Chondrocyte (in vitro differentiated cells): ENCODE data around the gene L3MBTL4. TPM values are rescaled to one million over a fixed set of nuclear protein-coding genes. Genes with fewer than 3 reads are reported as not detected.
A peak's percentile ranks its signal among the peaks of the same experiment; 100 is the strongest.

ENCODE experiments used
- DNase-seq: peaks from one replicate; pipeline ENCODE4 v3.0.0; 2021; ENCODE audit warnings: mixed read lengths, low spot score
- H3K27ac Mint-ChIP-seq: one replicate; pipeline ENCODE4 v1.8.0; 2021; ENCODE audit warnings: mild to moderate bottlenecking, moderate library complexity, mixed read lengths; ENCODE audit not compliant: unreplicated experiment
- H3K27me3 Mint-ChIP-seq: 2 replicates; pipeline ENCODE4 v1.8.0; 2021; ENCODE audit warnings: low read depth, mixed read lengths
- H3K36me3 Mint-ChIP-seq: 2 replicates; pipeline ENCODE4 v1.8.0; 2021; ENCODE audit warnings: low read depth, mixed read lengths
- H3K4me1 Mint-ChIP-seq: 2 replicates; pipeline ENCODE4 v1.8.0; 2021; ENCODE audit warnings: low read depth, mild to moderate bottlenecking, mixed read lengths
- H3K4me3 Mint-ChIP-seq: one replicate; pipeline ENCODE4 v1.8.0; 2021; ENCODE audit warnings: mild to moderate bottlenecking, moderate library complexity, mixed read lengths; ENCODE audit not compliant: unreplicated experiment
- H3K9me3 Mint-ChIP-seq: 2 replicates; pipeline ENCODE4 v1.8.0; 2021; ENCODE audit warnings: low read depth, mixed read lengths
- total RNA-seq: library from RNA; stranded (reverse); gene quantifications from 3 replicates; pipeline ENCODE4 v1.2.1, GENCODE V29; 2021
- TF ChIP-seq, protein P1 (sequence below): fragments of 200-600 bp; sonication (generic); IDR thresholded peaks from 2 replicates; pipeline ENCODE4 v1.5.0; 2021; ENCODE audit warnings: antibody characterized with exemption, mild to moderate bottlenecking, moderate library complexity

The L3MBTL4 gene
- total RNA-seq, 1 donor from 2014 or later = 1.0 TPM

GRCh38 chr18:5975111-5976002, 439.4 kb downstream of the L3MBTL4 start:
- Mint-ChIP-seq H3K27me3 (peaks cover 2% of the 10 kb centered on the region), H3K9me3 (no peaks in the 10 kb centered on the region), H3K27ac (peak overlapping the region; percentile 86), H3K4me1 (peaks cover 18% of the 10 kb centered on the region), H3K36me3 (no peaks in the 10 kb centered on the region), H3K4me3 (no peak overlapping the region)
- DNase-seq = no peak
- TF ChIP-seq, protein P1, sequence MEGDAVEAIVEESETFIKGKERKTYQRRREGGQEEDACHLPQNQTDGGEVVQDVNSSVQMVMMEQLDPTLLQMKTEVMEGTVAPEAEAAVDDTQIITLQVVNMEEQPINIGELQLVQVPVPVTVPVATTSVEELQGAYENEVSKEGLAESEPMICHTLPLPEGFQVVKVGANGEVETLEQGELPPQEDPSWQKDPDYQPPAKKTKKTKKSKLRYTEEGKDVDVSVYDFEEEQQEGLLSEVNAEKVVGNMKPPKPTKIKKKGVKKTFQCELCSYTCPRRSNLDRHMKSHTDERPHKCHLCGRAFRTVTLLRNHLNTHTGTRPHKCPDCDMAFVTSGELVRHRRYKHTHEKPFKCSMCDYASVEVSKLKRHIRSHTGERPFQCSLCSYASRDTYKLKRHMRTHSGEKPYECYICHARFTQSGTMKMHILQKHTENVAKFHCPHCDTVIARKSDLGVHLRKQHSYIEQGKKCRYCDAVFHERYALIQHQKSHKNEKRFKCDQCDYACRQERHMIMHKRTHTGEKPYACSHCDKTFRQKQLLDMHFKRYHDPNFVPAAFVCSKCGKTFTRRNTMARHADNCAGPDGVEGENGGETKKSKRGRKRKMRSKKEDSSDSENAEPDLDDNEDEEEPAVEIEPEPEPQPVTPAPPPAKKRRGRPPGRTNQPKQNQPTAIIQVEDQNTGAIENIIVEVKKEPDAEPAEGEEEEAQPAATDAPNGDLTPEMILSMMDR = peak; percentile 52

GRCh38 chr18:5974696-5975095, 440.0 kb downstream of the L3MBTL4 start:
- no peak overlapping the region for H3K4me3 Mint-ChIP-seq
- no peaks in the 10 kb centered on the region for H3K9me3 Mint-ChIP-seq
- no peaks in the 10 kb centered on the region for H3K36me3 Mint-ChIP-seq
- peak overlapping the region; percentile 86 for H3K27ac Mint-ChIP-seq
- peaks cover 2% of the 10 kb centered on the region for H3K27me3 Mint-ChIP-seq
- peaks cover 18% of the 10 kb centered on the region for H3K4me1 Mint-ChIP-seq
- DNase-seq = no peak
- TF ChIP-seq, protein P1 = no peak

DNA sequence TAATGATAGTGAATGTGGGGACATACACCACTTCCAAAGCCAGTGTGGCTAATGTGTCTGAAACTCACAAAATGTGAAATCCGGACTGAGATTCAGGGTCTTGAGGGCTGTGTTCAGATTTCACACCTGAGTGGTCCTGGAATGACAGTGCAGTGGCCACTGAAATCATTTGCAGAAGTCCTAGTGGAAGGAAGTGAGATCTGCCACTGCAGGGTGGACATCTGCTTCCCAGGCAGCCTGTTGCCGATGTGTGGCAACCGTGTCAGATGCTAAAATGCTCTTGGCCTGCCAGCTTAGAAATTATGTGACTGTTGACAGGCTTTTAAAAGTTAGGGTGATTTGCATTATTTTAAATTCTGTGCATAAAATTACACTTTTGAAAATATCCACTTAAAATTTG, 441.6 kb downstream of the L3MBTL4 start:
- no peak overlapping the region for H3K4me3 Mint-ChIP-seq
- H3K9me3 Mint-ChIP-seq = no peaks in the 10 kb centered on the region
- H3K36me3 Mint-ChIP-seq = no peaks in the 10 kb centered on the region
- no peak for DNase-seq
- H3K27ac Mint-ChIP-seq = no peak overlapping the region
- peaks cover 18% of the 10 kb centered on the region for H3K4me1 Mint-ChIP-seq
- peaks cover 2% of the 10 kb centered on the region for H3K27me3 Mint-ChIP-seq
- TF ChIP-seq, protein P1 = no peak

- Mint-ChIP-seq H3K27me3 (peaks cover 2% of the 10 kb centered on the region), H3K4me1 (peaks cover 18% of the 10 kb centered on the region), H3K36me3 (no peaks in the 10 kb centered on the region), H3K4me3 (no peak overlapping the region), H3K27ac (no peak overlapping the region), H3K9me3 (no peaks in the 10 kb centered on the region)
- TF ChIP-seq, protein P1 = no peak
- no peak for DNase-seq
Observed at GRCh38 chr18:5972298-5972697, 442.4 kb downstream of the L3MBTL4 start.

GRCh38 chr18:5969989-5970403, 444.7 kb downstream of the L3MBTL4 start:
- Mint-ChIP-seq H3K4me1 (peaks cover 9% of the 10 kb centered on the region), H3K27me3 (peaks cover 2% of the 10 kb centered on the region), H3K36me3 (no peaks in the 10 kb centered on the region), H3K9me3 (no peaks in the 10 kb centered on the region), H3K4me3 (no peak overlapping the region), H3K27ac (no peak overlapping the region)
- TF ChIP-seq, protein P1 = no peak
- DNase-seq = no peak
